HG03139 (cell line): ENCODE results near the gene SLC2A3.
"Not testable (repeated sequence)": the region's sequence is repeated elsewhere in the genome, so short reads cannot be mapped to it uniquely, and the experiment has no call there.

Experiments used
- ATAC-seq: cut with Tn5 transposase; IDR thresholded peaks from one replicate; pipeline ENCODE4 v1.9.1; 2021; ENCODE audit not compliant: unreplicated experiment

The SLC2A3 gene

DNA sequence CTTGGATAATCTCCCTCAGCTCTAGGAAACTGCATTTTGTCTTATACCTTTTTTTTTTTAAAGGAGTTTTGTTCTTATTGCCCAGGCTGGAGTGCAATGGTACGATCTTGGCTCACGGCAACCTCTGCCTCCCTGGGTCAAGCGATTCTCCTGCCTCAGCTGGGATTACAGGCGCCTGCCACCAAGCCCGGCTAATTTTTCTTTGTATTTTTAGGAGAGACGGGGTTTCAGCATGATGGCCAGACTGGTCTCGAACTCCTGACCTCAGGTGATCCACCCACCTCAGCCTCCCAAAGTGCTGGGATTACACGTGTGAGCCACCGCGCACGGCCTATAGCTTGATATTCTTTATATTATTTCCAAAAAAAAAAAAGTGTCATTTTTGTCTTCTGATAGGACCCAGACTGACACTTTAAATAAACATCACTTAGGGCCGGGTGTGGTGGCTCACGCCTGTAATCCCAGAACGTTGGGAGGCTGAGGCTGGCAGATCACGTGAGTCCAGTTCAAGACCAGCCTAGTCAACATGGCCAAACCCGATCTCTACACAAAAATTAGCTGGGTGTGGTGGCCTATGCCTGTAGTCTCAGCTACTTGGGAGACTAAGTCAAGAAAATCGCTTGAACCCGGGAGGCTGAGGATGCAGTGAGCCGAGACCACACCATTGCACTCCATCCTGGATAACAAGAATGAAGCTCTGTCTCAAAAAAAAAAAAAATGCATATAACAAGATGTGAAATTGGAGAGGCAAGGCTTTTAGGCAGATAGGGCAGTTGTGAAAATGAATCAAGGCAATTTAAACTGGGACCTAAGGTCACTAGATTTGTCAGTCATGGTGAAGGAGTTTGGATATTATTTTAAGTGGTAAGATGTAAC is 18.4 kb downstream of the SLC2A3 start:
- no peak for ATAC-seq

GRCh38 chr12:7916936-7917335 is 19.1 kb downstream of the SLC2A3 start:
- ATAC-seq: no peak

DNA sequence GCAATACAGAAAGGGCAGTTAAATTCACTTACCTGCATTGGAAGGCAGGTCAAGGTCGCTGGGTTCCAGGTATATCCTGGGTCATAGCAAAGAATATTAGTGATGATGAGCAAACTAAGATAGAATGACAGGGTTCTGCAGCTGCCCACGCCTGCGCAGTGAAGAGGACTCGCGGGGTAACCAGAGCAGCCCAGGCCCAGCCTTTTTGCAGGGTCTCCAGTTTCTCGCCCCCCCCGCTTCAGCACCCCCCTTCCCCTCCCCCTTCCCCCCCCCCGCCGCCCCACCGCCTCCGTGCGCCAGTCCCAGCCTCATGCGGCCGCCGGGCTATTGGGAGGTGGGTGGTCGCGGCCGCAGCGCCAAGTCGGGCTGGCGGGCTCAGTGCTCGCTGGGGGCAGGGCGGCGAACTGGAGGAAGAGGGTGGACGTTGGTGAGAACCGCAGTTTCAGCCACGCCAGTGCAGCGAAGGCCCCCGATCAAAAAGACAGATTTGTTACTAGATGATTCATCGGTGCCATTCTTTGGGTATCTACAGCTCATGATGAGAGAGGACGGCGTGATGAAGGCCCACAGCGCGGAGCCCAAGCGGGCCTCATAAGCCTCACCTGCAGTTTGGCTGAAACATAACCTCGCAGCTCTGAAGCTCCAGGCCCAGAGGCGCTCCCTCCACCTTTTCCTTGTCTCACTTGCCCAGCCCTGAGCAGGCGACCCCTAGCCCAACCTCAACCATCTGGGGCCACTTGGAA is 20.2 kb downstream of the SLC2A3 start:
- no peak for ATAC-seq

DNA sequence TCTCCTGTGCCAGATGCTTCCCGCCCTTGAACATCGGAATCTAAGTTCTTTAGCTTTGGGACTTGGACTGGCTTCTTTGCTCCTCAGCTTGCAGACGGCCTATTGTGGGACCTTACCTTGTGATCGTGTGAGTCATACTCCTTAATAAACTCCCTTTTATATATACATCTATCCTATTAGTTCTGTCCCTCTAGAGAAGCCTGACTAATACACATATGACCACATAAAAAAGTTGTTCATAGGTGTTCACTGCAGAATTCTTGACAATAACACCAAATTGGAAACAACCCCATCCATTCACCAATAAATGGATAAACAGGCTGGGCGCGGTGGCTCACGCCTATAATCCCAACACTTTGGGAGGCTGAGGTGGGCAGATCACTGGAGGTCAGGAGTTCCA is 25.9 kb downstream of the SLC2A3 start:
- not testable (repeated sequence) for ATAC-seq

- no peak for ATAC-seq
Measured at GRCh38 chr12:7907009-7907408, 29.0 kb downstream of the SLC2A3 start.

DNA sequence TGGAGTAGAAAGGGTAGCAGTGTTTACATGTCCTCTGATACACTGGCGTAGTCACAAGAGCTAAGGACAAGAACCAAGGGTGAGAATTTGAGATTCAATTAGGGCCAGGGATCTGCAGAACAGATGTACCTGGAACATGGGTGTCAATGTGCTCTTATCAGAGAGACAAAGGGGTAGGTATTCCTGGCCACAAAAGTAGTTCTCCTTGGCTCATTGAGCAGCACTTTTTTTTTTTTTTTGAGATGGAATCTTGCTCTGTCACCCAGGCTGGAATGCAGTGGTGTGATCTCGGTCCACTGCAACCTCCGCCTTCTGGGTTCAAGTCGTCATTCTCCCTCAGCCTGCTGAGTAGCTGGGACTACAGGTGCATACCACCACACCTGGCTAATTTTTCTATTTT is 29.7 kb downstream of the SLC2A3 start:
- not testable (repeated sequence) for ATAC-seq

GRCh38 chr12:7905600-7906125 is 30.3 kb downstream of the SLC2A3 start:
- ATAC-seq: not testable (repeated sequence)

GRCh38 chr12:7905071-7905470 is 30.9 kb downstream of the SLC2A3 start:
- no peak for ATAC-seq

GRCh38 chr12:7902416-7902815 is 33.6 kb downstream of the SLC2A3 start:
- not testable (repeated sequence) for ATAC-seq

- ATAC-seq: no peak
Measured at GRCh38 chr12:7899755-7900154, 36.2 kb downstream of the SLC2A3 start.

- ATAC-seq: not testable (repeated sequence)
Measured at GRCh38 chr12:7896726-7897125, 39.3 kb downstream of the SLC2A3 start.

GRCh38 chr12:7892186-7892980 is 43.6 kb downstream of the SLC2A3 start:
- no peak for ATAC-seq

DNA sequence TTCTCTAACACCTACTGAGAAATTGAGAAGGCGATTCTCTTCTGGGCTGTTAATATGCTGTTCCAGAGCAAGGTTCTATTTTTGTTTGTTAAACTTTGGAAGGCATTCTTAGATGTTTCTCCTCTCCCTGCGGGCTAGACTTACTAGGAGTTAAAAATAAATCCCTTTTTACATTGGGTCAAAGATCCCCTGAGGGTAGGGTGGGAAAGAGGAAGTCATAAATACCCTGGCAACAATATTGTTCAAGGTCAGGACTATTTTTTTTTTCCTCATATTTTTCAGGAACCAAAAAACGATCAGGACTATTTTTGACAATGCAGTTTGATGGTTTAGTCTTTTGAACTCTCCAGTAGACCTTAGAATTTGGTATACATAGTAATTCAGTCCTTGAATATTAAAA is 51.3 kb downstream of the SLC2A3 start:
- ATAC-seq: no peak

DNA sequence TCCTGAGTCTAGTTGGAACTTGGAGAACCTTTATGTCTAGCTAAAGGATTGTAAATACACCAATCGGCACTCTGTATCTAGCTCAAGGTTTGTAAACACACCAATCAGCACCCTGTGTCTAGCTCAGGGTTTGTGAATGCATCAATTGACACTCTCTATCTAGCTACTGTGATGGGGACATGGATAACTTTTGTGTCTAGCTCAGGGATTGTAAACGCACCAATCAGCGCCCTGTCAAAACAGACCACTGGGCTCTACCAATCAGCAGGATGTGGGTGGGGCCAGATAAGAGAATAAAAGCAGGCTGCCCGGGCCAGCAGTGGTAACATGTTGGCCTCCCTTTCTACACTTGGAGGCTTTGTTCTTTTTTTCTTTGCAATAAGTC is 54.3 kb downstream of the SLC2A3 start:
- not testable (repeated sequence) for ATAC-seq

GRCh38 chr12:7880952-7881735 is 54.8 kb downstream of the SLC2A3 start:
- not testable (repeated sequence) for ATAC-seq

DNA sequence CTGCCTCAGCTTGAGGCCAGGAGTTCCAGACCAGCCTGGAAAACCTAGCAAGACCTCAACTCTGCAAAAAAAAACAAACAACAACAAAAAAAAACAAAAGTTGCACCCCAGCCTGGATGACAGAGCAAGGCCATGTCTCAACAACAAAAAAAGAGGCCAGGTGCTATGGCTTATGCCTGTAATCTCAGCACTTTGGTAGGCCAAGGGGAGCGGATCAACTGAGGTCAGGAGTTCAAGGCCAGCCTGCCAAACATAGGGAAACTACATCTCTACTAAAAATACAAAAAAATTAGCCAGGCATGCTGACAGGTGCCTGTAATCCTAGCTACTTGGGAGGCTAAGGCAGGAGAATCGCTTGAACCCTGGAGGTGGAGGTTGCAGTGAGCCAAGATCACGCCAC is 56.7 kb downstream of the SLC2A3 start:
- ATAC-seq: no peak

DNA sequence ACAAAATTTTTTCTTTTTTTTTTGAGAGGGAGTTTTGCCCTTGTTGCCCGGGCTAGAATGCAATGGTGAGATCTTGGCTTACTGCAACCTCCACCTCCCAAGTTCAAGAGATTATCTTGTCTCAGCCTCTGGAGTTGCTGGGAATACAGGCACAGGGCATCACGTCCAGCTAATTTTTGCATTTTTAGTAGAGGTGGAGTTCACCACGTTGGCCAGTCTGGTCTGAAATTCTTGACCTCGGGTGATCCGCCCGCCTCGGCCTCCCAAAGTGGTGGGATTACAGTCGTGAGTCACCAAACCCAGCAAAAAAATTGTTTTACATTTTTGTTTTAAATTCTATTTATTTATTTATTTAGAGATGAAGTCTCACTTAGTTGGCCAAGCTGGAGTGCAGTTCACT is 58.6 kb downstream of the SLC2A3 start:
- ATAC-seq: no peak

DNA sequence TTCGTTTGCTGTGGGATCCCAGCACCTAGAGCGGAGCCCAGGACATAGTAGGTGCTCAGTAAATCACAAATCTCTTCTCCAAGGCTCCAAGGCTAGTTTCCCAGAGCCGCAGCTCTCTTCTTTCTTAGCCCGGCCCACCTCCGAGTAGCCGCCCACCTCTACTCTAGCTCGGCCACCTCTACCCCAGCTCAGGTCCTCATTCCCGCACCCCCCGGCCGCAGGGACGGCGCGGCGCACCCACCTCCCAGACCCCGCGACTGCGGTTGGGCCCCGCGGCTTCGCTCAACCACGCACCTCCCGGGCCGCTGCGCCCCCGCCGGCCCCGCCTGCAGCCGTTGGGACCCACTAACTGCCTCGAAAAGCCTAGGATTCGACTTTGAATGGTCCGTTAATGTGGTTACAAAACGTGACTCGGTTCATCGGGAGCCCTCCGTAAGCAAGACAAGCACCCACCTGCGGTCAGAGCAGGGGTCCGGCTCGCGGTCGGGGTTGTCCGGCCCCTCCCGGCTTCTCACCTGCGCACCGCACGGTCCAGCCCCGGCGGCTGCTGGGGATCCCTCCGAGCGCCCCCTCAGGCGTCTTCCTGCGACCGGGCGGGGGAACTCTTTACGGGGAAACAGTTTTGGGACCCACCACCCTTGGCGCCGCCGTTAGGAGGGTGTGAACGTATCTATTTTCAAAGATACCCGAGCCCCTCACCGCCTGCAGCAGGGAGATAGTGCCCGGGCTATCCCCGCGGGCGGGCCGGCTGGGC is 63.2 kb downstream of the SLC2A3 start, which contains the start of gene SLC2A14:
SLC2A14 (minus strand) TSS at position 350 of the 754 bp plus-strand sequence. CDS start 3,035 bp downstream, outside the sequence.
- ATAC-seq: no peak

GRCh38 chr12:7870335-7870734 is 65.7 kb downstream of the SLC2A3 start:
- ATAC-seq: no peak
